Esophagus muscularis mucosa (tissue), 3 donors: Measurements from ENCODE around the gene ENPP3.

ENCODE experiments used
- CTCF ChIP-seq, 3 experiments: fragments of 200-600 bp in 2 of 3; fragments of 450-650 bp in 1 of 3; sonication (generic) in 2 of 3; IDR thresholded peaks; one replicate each; pipeline ENCODE4 v1.5.1; 2017 to 2019; ENCODE audit warnings: antibody characterized with exemption in 3 of 3, mild to moderate bottlenecking in 2 of 3, moderate library complexity in 1 of 3
- POLR2A ChIP-seq: fragments of 450-650 bp; IDR thresholded peaks from one replicate; pipeline ENCODE4 v1.6.1; 2017; ENCODE audit warnings: antibody characterized with exemption, moderate library complexity, mild to moderate bottlenecking, low read depth

GRCh38 chr6:131733376-131734016, 96.4 kb downstream of the ENPP3 start:
- no peak for TF ChIP-seq POLR2A
- TF ChIP-seq CTCF (IDR thresholded peaks at IDR 0.05) = no peak
